Measurements from ENCODE around the gene ARHGAP6. TPM values are rescaled to one million over a fixed set of nuclear protein-coding genes. Genes with fewer than 3 reads are reported as not detected.
A peak's percentile ranks its signal among the peaks of the same experiment; 100 is the strongest.

ARHGAP6 gene
- polyA plus RNA-seq, 3 donors, result 0.31 to 1.1 (median 0.40) TPM

- Histone ChIP-seq H3K27me3 (ENCODE audit: control insufficient read depth in 2 of 2, insufficient read depth in 2 of 2, low read length in 2 of 2) (no peaks in the 10 kb centered on the region), H4K20me1 (ENCODE audit: insufficient read depth, low read length) (no peaks in the 10 kb centered on the region), H2AFZ (ENCODE audit: insufficient read depth, low read depth, low read length, poor library complexity, severe bottlenecking) (no peak overlapping the region), H3K4me2 (replicated peaks; ENCODE audit: extremely low read depth, low read length, poor library complexity, severe bottlenecking) (no peak overlapping the region), H3K36me3 (replicated peaks in 1 of 2; ENCODE audit: control insufficient read depth in 1 of 2, insufficient read depth in 2 of 2, low read length in 2 of 2) (no peaks in the 10 kb centered on the region), H3K4me1 (ENCODE audit: control insufficient read depth in 1 of 2, insufficient read depth in 2 of 2, low read length in 2 of 2) (no peaks in the 10 kb centered on the region), H3K79me2 (ENCODE audit: insufficient read depth, low read length) (no peaks in the 10 kb centered on the region), H3K9ac (ENCODE audit: insufficient read depth, low read length, poor library complexity, severe bottlenecking) (no peak overlapping the region), H3K27ac (ENCODE audit: low read depth in 1 of 2, low read length in 2 of 2) (no peak overlapping the region), H3K4me3 (replicated peaks in 1 of 3; ENCODE audit: low read depth in 2 of 3, low read length in 3 of 3) (no peak overlapping the region), H3K9me3 (replicated peaks in 1 of 2; ENCODE audit: control insufficient read depth in 1 of 2, insufficient read depth in 1 of 2, low read length in 2 of 2) (no peaks in the 10 kb centered on the region)
- TF ChIP-seq CTCF (IDR thresholded peaks at IDR 0.05), result no peak
- no peak overlapping the region for H3K4me3 Mint-ChIP-seq
- no peak overlapping the region for H3K27ac Mint-ChIP-seq
- intact Hi-C loops (cut with micrococcal nuclease), result no loop called here
- peaks cover 0 to 3% (median 0%) of the 10 kb centered on the region in 7 donors for H3K9me3 Mint-ChIP-seq
- peaks cover 1% of the 10 kb centered on the region for H3K4me1 Mint-ChIP-seq
- no CpG with 5 or more reads among the region's 3 CpGs for WGBS (ENCODE audit: insufficient coverage)
- no peak for DNase-seq
- H3K27me3 Mint-ChIP-seq (ENCODE audit: low read depth in 3 of 3), result no peaks in the 10 kb centered on the region
- no peaks in the 10 kb centered on the region for H3K36me3 Mint-ChIP-seq
Observed at GRCh38 chrX:11386812-11387211, 278.9 kb downstream of the ARHGAP6 start.

GRCh38 chrX:11386001-11386523, 279.7 kb downstream of the ARHGAP6 start:
- Histone ChIP-seq H3K79me2 (ENCODE audit: insufficient read depth, low read length) (no peaks in the 10 kb centered on the region), H3K4me3 (replicated peaks in 1 of 3; ENCODE audit: low read depth in 2 of 3, low read length in 3 of 3) (no peak overlapping the region), H3K9ac (ENCODE audit: insufficient read depth, low read length, poor library complexity, severe bottlenecking) (no peak overlapping the region), H3K27me3 (ENCODE audit: control insufficient read depth in 2 of 2, insufficient read depth in 2 of 2, low read length in 2 of 2) (no peaks in the 10 kb centered on the region), H3K27ac (ENCODE audit: low read depth in 1 of 2, low read length in 2 of 2) (no peak overlapping the region), H3K4me1 (ENCODE audit: control insufficient read depth in 1 of 2, insufficient read depth in 2 of 2, low read length in 2 of 2) (no peaks in the 10 kb centered on the region), H3K9me3 (replicated peaks in 1 of 2; ENCODE audit: control insufficient read depth in 1 of 2, insufficient read depth in 1 of 2, low read length in 2 of 2) (no peaks in the 10 kb centered on the region), H2AFZ (ENCODE audit: insufficient read depth, low read depth, low read length, poor library complexity, severe bottlenecking) (no peak overlapping the region), H3K36me3 (replicated peaks in 1 of 2; ENCODE audit: control insufficient read depth in 1 of 2, insufficient read depth in 2 of 2, low read length in 2 of 2) (no peaks in the 10 kb centered on the region), H4K20me1 (ENCODE audit: insufficient read depth, low read length) (no peaks in the 10 kb centered on the region), H3K4me2 (replicated peaks; ENCODE audit: extremely low read depth, low read length, poor library complexity, severe bottlenecking) (no peak overlapping the region)
- peak in 1 of 3 donors; percentile 2 for DNase-seq
- Mint-ChIP-seq H3K27me3 (ENCODE audit: low read depth in 3 of 3) (no peaks in the 10 kb centered on the region), H3K36me3 (no peaks in the 10 kb centered on the region), H3K27ac (no peak overlapping the region), H3K9me3 (peaks cover 0 to 3% (median 0%) of the 10 kb centered on the region in 7 donors), H3K4me1 (peaks cover 4% of the 10 kb centered on the region), H3K4me3 (no peak overlapping the region)
- TF ChIP-seq CTCF (IDR thresholded peaks at IDR 0.05), result no peak
- intact Hi-C loops (cut with micrococcal nuclease), result no loop called here
- 55% methylated on average over 5 of the region's 5 CpGs for WGBS (ENCODE audit: insufficient coverage)
